ENCODE data around the gene CACNG7.
"Not testable (repeated sequence)": the region's sequence is repeated elsewhere in the genome, so short reads cannot be mapped to it uniquely, and the experiment has no call there.

CACNG7 gene

DNA sequence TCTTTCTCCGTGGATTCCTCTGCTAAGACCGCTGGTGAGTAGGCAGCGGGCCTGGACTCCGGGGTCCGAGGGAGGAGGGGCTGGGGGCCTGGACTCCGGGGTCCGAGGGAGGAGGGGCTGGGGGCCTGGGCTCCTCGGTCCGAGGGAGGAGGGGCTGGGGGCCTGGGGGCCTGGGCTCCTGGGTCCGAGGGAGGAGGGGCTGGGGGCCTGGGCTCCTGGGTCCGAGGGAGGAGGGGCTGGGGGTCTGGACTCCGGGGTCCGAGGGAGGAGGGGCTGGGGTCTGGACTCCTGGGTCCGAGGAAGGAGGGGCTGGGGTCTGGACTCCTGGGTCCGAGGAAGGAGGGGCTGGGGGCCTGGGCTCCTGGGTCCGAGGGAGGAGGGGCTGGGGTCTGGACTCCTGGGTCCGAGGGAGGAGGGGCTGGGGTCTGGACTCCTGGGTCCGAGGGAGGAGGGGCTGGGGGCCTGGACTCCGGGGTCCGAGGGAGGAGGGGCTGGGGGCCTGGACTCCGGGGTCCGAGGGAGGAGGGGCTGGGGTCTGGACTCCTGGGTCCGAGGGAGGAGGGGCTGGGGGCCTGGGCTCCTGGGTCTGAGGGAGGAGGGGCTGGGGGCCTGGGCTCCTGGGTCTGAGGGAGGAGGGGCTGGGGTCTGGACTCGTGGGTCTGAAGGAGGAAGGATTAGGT, 39.1 kb upstream of the CACNG7 start:
- not testable (repeated sequence) for H3K27me3 ChIP-seq (replicated peaks; ENCODE audit: control insufficient read depth, insufficient read depth, low read length, poor library complexity, severe bottlenecking); H3K9me3 ChIP-seq (ENCODE audit: control insufficient read depth, low read length); DNase-seq
- Histone ChIP-seq H3K4me1 (ENCODE audit: control insufficient read depth, insufficient read depth, low read length, poor library complexity, severe bottlenecking) (peaks cover 49% of the 10 kb centered on the region), H3K4me3 (ENCODE audit: insufficient read depth, low read depth, low read length, poor library complexity, severe bottlenecking) (peak overlapping the region; percentile 94), H3K36me3 (ENCODE audit: control insufficient read depth, insufficient read depth, low read length) (peaks cover 15% of the 10 kb centered on the region), H3K27ac (ENCODE audit: insufficient read depth, low read length, poor library complexity, severe bottlenecking) (peak overlapping the region; percentile 99)

- Histone ChIP-seq H3K9me3 (ENCODE audit: control insufficient read depth, low read length) (no peaks in the 10 kb centered on the region), H3K4me3 (ENCODE audit: insufficient read depth, low read depth, low read length, poor library complexity, severe bottlenecking) (no peak overlapping the region), H3K4me1 (ENCODE audit: control insufficient read depth, insufficient read depth, low read length, poor library complexity, severe bottlenecking) (peaks cover 53% of the 10 kb centered on the region), H3K27ac (ENCODE audit: insufficient read depth, low read length, poor library complexity, severe bottlenecking) (peak overlapping the region; percentile 99), H3K27me3 (replicated peaks; ENCODE audit: control insufficient read depth, insufficient read depth, low read length, poor library complexity, severe bottlenecking) (no peaks in the 10 kb centered on the region), H3K36me3 (ENCODE audit: control insufficient read depth, insufficient read depth, low read length) (peaks cover 15% of the 10 kb centered on the region)
- no peak for DNase-seq
Measured at GRCh38 chr19:53870485-53870844, 38.6 kb upstream of the CACNG7 start.

GRCh38 chr19:53871454-53871853, 37.6 kb upstream of the CACNG7 start:
- no peaks in the 10 kb centered on the region for H3K9me3 ChIP-seq (ENCODE audit: control insufficient read depth, low read length)
- no peak for DNase-seq
- peaks cover 49% of the 10 kb centered on the region for H3K4me1 ChIP-seq (ENCODE audit: control insufficient read depth, insufficient read depth, low read length, poor library complexity, severe bottlenecking)
- H3K4me3 ChIP-seq (ENCODE audit: insufficient read depth, low read depth, low read length, poor library complexity, severe bottlenecking): no peak overlapping the region
- peaks cover 15% of the 10 kb centered on the region for H3K36me3 ChIP-seq (ENCODE audit: control insufficient read depth, insufficient read depth, low read length)
- peak overlapping the region; percentile 2 for H3K27ac ChIP-seq (ENCODE audit: insufficient read depth, low read length, poor library complexity, severe bottlenecking)
- no peaks in the 10 kb centered on the region for H3K27me3 ChIP-seq (replicated peaks; ENCODE audit: control insufficient read depth, insufficient read depth, low read length, poor library complexity, severe bottlenecking)

DNA sequence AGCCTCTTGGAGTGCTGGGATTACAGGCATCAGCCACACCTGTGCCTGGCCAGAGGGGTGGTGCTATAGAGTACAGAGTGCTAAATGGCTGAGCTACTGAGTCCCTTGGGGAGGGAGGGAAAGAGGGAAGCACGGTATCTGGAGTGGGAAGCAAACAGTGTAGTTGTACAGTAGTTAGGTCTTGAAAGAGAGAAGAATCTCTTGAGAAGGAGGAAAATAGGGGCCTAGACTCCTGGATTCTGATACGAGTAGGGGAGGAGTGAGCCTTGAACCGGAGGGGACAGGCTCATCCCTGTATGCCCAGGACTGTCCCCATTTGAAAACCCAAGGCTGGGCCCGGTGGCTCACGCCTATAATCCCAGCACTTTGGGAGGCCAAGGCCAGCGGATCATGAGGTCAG, 36.3 kb upstream of the CACNG7 start:
- peaks cover 50% of the 10 kb centered on the region for H3K4me1 ChIP-seq (ENCODE audit: control insufficient read depth, insufficient read depth, low read length, poor library complexity, severe bottlenecking)
- H3K4me3 ChIP-seq (ENCODE audit: insufficient read depth, low read depth, low read length, poor library complexity, severe bottlenecking): no peak overlapping the region
- H3K27ac ChIP-seq (ENCODE audit: insufficient read depth, low read length, poor library complexity, severe bottlenecking): no peak overlapping the region
- no peaks in the 10 kb centered on the region for H3K9me3 ChIP-seq (ENCODE audit: control insufficient read depth, low read length)
- no peaks in the 10 kb centered on the region for H3K27me3 ChIP-seq (replicated peaks; ENCODE audit: control insufficient read depth, insufficient read depth, low read length, poor library complexity, severe bottlenecking)
- no peak for DNase-seq
- peaks cover 15% of the 10 kb centered on the region for H3K36me3 ChIP-seq (ENCODE audit: control insufficient read depth, insufficient read depth, low read length)

- Histone ChIP-seq H3K36me3 (ENCODE audit: control insufficient read depth, insufficient read depth, low read length) (peaks cover 15% of the 10 kb centered on the region), H3K9me3 (ENCODE audit: control insufficient read depth, low read length) (no peaks in the 10 kb centered on the region), H3K4me3 (ENCODE audit: insufficient read depth, low read depth, low read length, poor library complexity, severe bottlenecking) (no peak overlapping the region), H3K27me3 (replicated peaks; ENCODE audit: control insufficient read depth, insufficient read depth, low read length, poor library complexity, severe bottlenecking) (no peaks in the 10 kb centered on the region), H3K4me1 (ENCODE audit: control insufficient read depth, insufficient read depth, low read length, poor library complexity, severe bottlenecking) (peaks cover 52% of the 10 kb centered on the region), H3K27ac (ENCODE audit: insufficient read depth, low read length, poor library complexity, severe bottlenecking) (peak overlapping the region; percentile 43)
- peak in 1 of 3 donors; percentile 20 for DNase-seq
Measured at GRCh38 chr19:53873773-53874605, 35.1 kb upstream of the CACNG7 start.

DNA sequence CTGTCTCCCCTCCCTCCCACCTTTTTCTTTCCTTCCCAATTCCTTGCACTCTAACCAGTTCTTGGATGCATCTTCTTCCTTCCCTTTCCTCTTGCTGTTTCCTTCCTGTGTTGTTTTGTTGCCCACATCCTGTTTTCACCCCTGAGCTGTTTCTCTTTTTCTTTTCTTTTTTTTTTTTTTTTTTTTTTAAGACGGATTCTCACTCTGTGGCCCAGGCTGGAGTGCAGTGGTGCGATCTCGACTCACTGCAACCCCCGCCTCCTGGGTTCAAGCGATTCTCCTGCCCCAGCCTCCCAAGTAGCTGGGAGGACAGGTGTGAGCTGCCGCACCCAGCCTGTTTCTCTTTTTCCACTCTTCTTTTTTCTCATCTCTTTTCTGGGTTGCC, 34.5 kb upstream of the CACNG7 start:
- peaks cover 6% of the 10 kb centered on the region for H3K27me3 ChIP-seq (replicated peaks; ENCODE audit: control insufficient read depth, insufficient read depth, low read length, poor library complexity, severe bottlenecking)
- H3K27ac ChIP-seq (ENCODE audit: insufficient read depth, low read length, poor library complexity, severe bottlenecking): peak overlapping the region; percentile 43
- no peaks in the 10 kb centered on the region for H3K9me3 ChIP-seq (ENCODE audit: control insufficient read depth, low read length)
- no peak overlapping the region for H3K4me3 ChIP-seq (ENCODE audit: insufficient read depth, low read depth, low read length, poor library complexity, severe bottlenecking)
- DNase-seq: no peak
- peaks cover 15% of the 10 kb centered on the region for H3K36me3 ChIP-seq (ENCODE audit: control insufficient read depth, insufficient read depth, low read length)
- peaks cover 52% of the 10 kb centered on the region for H3K4me1 ChIP-seq (ENCODE audit: control insufficient read depth, insufficient read depth, low read length, poor library complexity, severe bottlenecking)

GRCh38 chr19:53875602-53876325, 33.3 kb upstream of the CACNG7 start:
- H3K36me3 ChIP-seq (ENCODE audit: control insufficient read depth, insufficient read depth, low read length): peaks cover 15% of the 10 kb centered on the region
- H3K27me3 ChIP-seq (replicated peaks; ENCODE audit: control insufficient read depth, insufficient read depth, low read length, poor library complexity, severe bottlenecking): peaks cover 11% of the 10 kb centered on the region
- DNase-seq: no peak
- H3K9me3 ChIP-seq (ENCODE audit: control insufficient read depth, low read length): no peaks in the 10 kb centered on the region
- peak overlapping the region; percentile 0 for H3K27ac ChIP-seq (ENCODE audit: insufficient read depth, low read length, poor library complexity, severe bottlenecking)
- H3K4me1 ChIP-seq (ENCODE audit: control insufficient read depth, insufficient read depth, low read length, poor library complexity, severe bottlenecking): peaks cover 53% of the 10 kb centered on the region
- H3K4me3 ChIP-seq (ENCODE audit: insufficient read depth, low read depth, low read length, poor library complexity, severe bottlenecking): no peak overlapping the region

DNA sequence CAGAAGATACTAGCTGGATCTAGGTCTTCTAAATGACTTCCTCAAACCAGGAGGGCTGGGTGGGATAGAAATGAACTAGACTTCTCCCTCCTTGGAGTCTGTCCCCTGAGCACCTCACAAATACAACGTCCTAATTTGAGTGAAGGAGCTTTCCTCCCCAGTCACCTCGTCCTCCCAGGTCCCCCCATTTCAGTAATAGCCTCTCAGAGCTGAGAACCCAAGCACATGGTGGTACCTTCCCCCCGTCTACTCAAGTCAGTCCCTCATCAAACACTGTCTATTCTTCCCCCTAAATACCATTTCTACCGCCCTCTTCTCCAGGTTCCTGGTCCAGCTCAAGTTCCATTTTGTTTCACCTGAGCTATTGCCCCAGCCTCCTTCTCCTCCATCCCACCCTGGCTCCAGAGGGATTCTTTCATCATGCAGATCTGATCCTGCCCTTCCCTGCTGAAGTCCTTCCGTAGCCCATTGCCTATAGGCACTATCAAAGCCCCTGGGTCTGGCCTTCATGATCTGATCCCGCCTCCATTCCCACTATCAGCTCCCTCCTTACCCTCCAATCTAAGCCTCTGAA, 32.3 kb upstream of the CACNG7 start:
- DNase-seq: no peak

DNA sequence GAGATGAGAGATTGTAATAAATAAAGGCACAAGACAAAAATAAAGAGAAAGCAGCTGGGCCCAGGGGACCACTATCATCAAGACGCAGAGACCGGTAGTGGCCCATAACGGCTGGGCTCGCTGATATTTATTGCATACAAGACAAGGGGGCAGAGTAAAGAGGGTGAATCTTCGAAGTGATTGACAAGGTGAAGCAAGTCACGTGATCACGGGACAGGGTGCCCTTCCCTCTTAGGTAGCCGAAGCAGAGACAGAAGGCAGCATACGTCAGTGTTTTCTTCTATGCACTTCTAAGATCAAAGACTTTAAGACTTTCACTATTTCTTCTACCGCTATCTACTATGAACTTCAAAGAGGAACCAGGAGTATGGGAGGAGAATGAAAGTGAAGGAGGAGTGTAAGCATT, 31.7 kb upstream of the CACNG7 start:
- H3K4me1 ChIP-seq (ENCODE audit: control insufficient read depth, insufficient read depth, low read length, poor library complexity, severe bottlenecking): peaks cover 65% of the 10 kb centered on the region

More for the DNA sequence above, 32.3 kb upstream of the CACNG7 start:
- Histone ChIP-seq H3K27ac (ENCODE audit: insufficient read depth, low read length, poor library complexity, severe bottlenecking) (no peak overlapping the region), H3K4me3 (ENCODE audit: insufficient read depth, low read depth, low read length, poor library complexity, severe bottlenecking) (no peak overlapping the region), H3K36me3 (ENCODE audit: control insufficient read depth, insufficient read depth, low read length) (peaks cover 15% of the 10 kb centered on the region), H3K4me1 (ENCODE audit: control insufficient read depth, insufficient read depth, low read length, poor library complexity, severe bottlenecking) (peaks cover 59% of the 10 kb centered on the region), H3K27me3 (replicated peaks; ENCODE audit: control insufficient read depth, insufficient read depth, low read length, poor library complexity, severe bottlenecking) (peaks cover 18% of the 10 kb centered on the region), H3K9me3 (ENCODE audit: control insufficient read depth, low read length) (no peaks in the 10 kb centered on the region)

More for the DNA sequence above, 31.7 kb upstream of the CACNG7 start:
- no peak overlapping the region for H3K27ac ChIP-seq (ENCODE audit: insufficient read depth, low read length, poor library complexity, severe bottlenecking)
- H3K27me3 ChIP-seq (replicated peaks; ENCODE audit: control insufficient read depth, insufficient read depth, low read length, poor library complexity, severe bottlenecking): peaks cover 24% of the 10 kb centered on the region
- H3K36me3 ChIP-seq (ENCODE audit: control insufficient read depth, insufficient read depth, low read length): peaks cover 15% of the 10 kb centered on the region
- no peak overlapping the region for H3K4me3 ChIP-seq (ENCODE audit: insufficient read depth, low read depth, low read length, poor library complexity, severe bottlenecking)
- H3K9me3 ChIP-seq (ENCODE audit: control insufficient read depth, low read length): no peaks in the 10 kb centered on the region
- peak in 1 of 3 donors; percentile 44 for DNase-seq

Measured in effector memory CD4-positive, alpha-beta T cell (primary cell).